PC-3 (cell line): Measurements from ENCODE around the gene SCAP. TPM values are rescaled to one million over a fixed set of nuclear protein-coding genes. Genes with fewer than 3 reads are reported as not detected.

Experiments
- ATAC-seq: fragments of 200-7000 bp; cut with Tn5 transposase; 2 replicates; pipeline ENCODE4 v1.9.1; 2020; ENCODE audit warnings: mild to moderate bottlenecking, moderate library complexity
- BruUV-seq: library from RNA; stranded (reverse); fragments of 400-500 nt; replicated peaks from 2 replicates; lab custom pipeline; 2021; lab: Mats Ljungman, UMichigan
- CTCF ChIA-PET: fragments of 300-600 bp; sonication (Branson Sonifier 250); formaldehyde crosslinking; loops from one replicate; lab custom pipeline; 2022; ENCODE audit warnings: antibody characterized with exemption; lab: Charles Lee
- POLR2A ChIA-PET: fragments of 300-600 bp; sonication (Branson Sonifier 250); formaldehyde crosslinking; loops from one replicate; lab custom pipeline; 2022; ENCODE audit warnings: antibody characterized with exemption; ENCODE audit not compliant: unreplicated experiment; lab: Charles Lee
- DNase-seq: peaks from one replicate; pipeline ENCODE4 v3.0.0-alpha.2; 2015
- H2AFZ ChIP-seq: fragments of 300-600 bp; sonication (generic); 2 replicates; pipeline ENCODE4 v1.6.0; 2016; ENCODE audit warnings: antibody characterized with exemption, low read length
- H3F3A ChIP-seq: fragments of 300-600 bp; sonication (generic); one replicate; pipeline ENCODE4 v1.6.0; 2017; ENCODE audit warnings: antibody characterized with exemption, low read length, control low read depth, mild to moderate bottlenecking; ENCODE audit not compliant: unreplicated experiment
- H3K27ac ChIP-seq: fragments of 300-600 bp; sonication (generic); 2 replicates; pipeline ENCODE4 v1.5.1; 2016; ENCODE audit warnings: mild to moderate bottlenecking, low read length
- H3K27me3 ChIP-seq: fragments of 300-600 bp; sonication (generic); 2 replicates; pipeline ENCODE4 v1.6.1; 2016; ENCODE audit warnings: low read length, mixed read lengths
- H3K36me3 ChIP-seq: fragments of 300-600 bp; sonication (generic); 2 replicates; pipeline ENCODE4 v1.6.1; 2016; ENCODE audit warnings: low read depth, mixed run types, low read length, mixed read lengths
- H3K4me1 ChIP-seq: fragments of 300-600 bp; sonication (generic); 2 replicates; pipeline ENCODE4 v1.5.1; 2016; ENCODE audit warnings: low read length; ENCODE audit not compliant: insufficient read depth
- H3K4me2 ChIP-seq: fragments of 300-600 bp; sonication (generic); 2 replicates; pipeline ENCODE4 v1.6.0; 2016; ENCODE audit warnings: low read length
- H3K4me3 ChIP-seq: fragments of 300-600 bp; sonication (generic); 2 replicates; pipeline ENCODE4 v1.5.1; 2016; ENCODE audit warnings: mild to moderate bottlenecking, low read length, mixed read lengths
- H3K79me2 ChIP-seq: fragments of 300-600 bp; sonication (generic); 2 replicates; pipeline ENCODE4 v1.6.1; 2017; ENCODE audit warnings: low read length, mixed read lengths
- H3K9ac ChIP-seq: fragments of 300-600 bp; sonication (generic); 2 replicates; pipeline ENCODE4 v1.6.0; 2016; ENCODE audit warnings: mild to moderate bottlenecking, low read length
- H3K9me2 ChIP-seq: fragments of 300-600 bp; sonication (generic); replicated peaks from 2 replicates; pipeline ENCODE4 v1.6.1; 2016; ENCODE audit warnings: mixed run types, low read length, mixed read lengths
- H3K9me3 ChIP-seq: fragments of 300-600 bp; sonication (generic); 2 replicates; pipeline ENCODE4 v1.6.1; 2016; ENCODE audit warnings: low read length, mixed read lengths
- H4K20me1 ChIP-seq: fragments of 300-600 bp; sonication (generic); 2 replicates; pipeline ENCODE4 v1.6.1; 2016; ENCODE audit warnings: low read length, mixed read lengths
- CTCF ChIP-seq: fragments of 300-600 bp; sonication (generic); conservative IDR thresholded peaks from 2 replicates; pipeline ENCODE4 v1.5.1; 2017; ENCODE audit warnings: antibody characterized with exemption, low read depth, mild to moderate bottlenecking, low read length
- EZH2 ChIP-seq: fragments of 300-600 bp; sonication (generic); IDR thresholded peaks from one replicate; pipeline ENCODE4 v1.6.1; 2017; ENCODE audit warnings: antibody characterized with exemption, mild to moderate bottlenecking, low read length; ENCODE audit not compliant: unreplicated experiment
- EZH2phosphoT487 ChIP-seq: fragments of 300-600 bp; sonication (generic); IDR thresholded peaks from 2 replicates; pipeline ENCODE4 v1.6.1; 2018; ENCODE audit warnings: mild to moderate bottlenecking, antibody characterized with exemption, low read length, borderline replicate concordance
- intact Hi-C: fragments of 100-400 bp; cut with micrococcal nuclease; formaldehyde crosslinking; loops from 2 replicates; pipeline ENCODE4 v1.9.0; 2023
- total RNA-seq: library from RNA; depleted of rRNA; stranded (reverse); fragments of >200 nt; gene quantifications from 2 replicates; pipeline ENCODE4 v1.2.3, GENCODE V29; 2014

SCAP gene
- total RNA-seq, 1 experiment from 2014 or later, result 84.7 TPM

GRCh38 chr3:47411696-47412452, 63.9 kb downstream of the SCAP start:
- no peak overlapping the region for H3K9ac ChIP-seq
- ChIA-PET CTCF (no interaction called here), POLR2A (no interaction called here)
- H3K27ac ChIP-seq, result no peak overlapping the region
- no peaks in the 10 kb centered on the region for H3K9me3 ChIP-seq
- no peaks in the 10 kb centered on the region for H3K27me3 ChIP-seq
- H3K9me2 ChIP-seq, result no peaks in the 10 kb centered on the region
- H2AFZ ChIP-seq, result no peak overlapping the region
- ATAC-seq (no peak), DNase-seq (no peak)
- H3K4me2 ChIP-seq, result no peak overlapping the region
- BruUV-seq, result no TSS peak
- H3K79me2 ChIP-seq, result no peaks in the 10 kb centered on the region
- intact Hi-C loops, result no loop called here
- no peaks in the 10 kb centered on the region for H3F3A ChIP-seq
- no peak overlapping the region for H3K4me3 ChIP-seq
- H3K36me3 ChIP-seq, result peaks cover 41% of the 10 kb centered on the region
- no peak for TF ChIP-seq CTCF
- no peak for TF ChIP-seq EZH2phosphoT487
- TF ChIP-seq EZH2, result no peak
- no peaks in the 10 kb centered on the region for H4K20me1 ChIP-seq
- H3K4me1 ChIP-seq, result no peaks in the 10 kb centered on the region

- TF ChIP-seq EZH2phosphoT487 (no peak), EZH2 (no peak), CTCF (no peak)
- intact Hi-C loops, result no loop called here
- DNase-seq, result no peak
- Histone ChIP-seq H3K27ac (no peak overlapping the region), H2AFZ (no peak overlapping the region), H3F3A (no peaks in the 10 kb centered on the region), H3K9ac (no peak overlapping the region), H3K4me1 (no peaks in the 10 kb centered on the region), H3K27me3 (no peaks in the 10 kb centered on the region), H3K4me3 (no peak overlapping the region), H3K9me2 (no peaks in the 10 kb centered on the region), H3K9me3 (no peaks in the 10 kb centered on the region), H3K79me2 (no peaks in the 10 kb centered on the region), H3K36me3 (peaks cover 41% of the 10 kb centered on the region), H3K4me2 (no peak overlapping the region), H4K20me1 (no peaks in the 10 kb centered on the region)
- CTCF ChIA-PET, result no interaction called here
- no TSS peak for BruUV-seq
- ATAC-seq, result no peak
- POLR2A ChIA-PET, result no interaction called here
Measured at GRCh38 chr3:47410801-47411646, 64.7 kb downstream of the SCAP start.

- H3K9me2 ChIP-seq, result no peaks in the 10 kb centered on the region
- TF ChIP-seq CTCF, result no peak
- no peak for TF ChIP-seq EZH2
- no peak for TF ChIP-seq EZH2phosphoT487
- no peaks in the 10 kb centered on the region for H3K79me2 ChIP-seq
- no peak overlapping the region for H3K27ac ChIP-seq
- intact Hi-C loops, result no loop called here
- no peak overlapping the region for H3K4me3 ChIP-seq
- no peaks in the 10 kb centered on the region for H3K27me3 ChIP-seq
- no peaks in the 10 kb centered on the region for H3K9me3 ChIP-seq
- H3K4me2 ChIP-seq, result no peak overlapping the region
- DNase-seq (no peak), ATAC-seq (no peak)
- H3K4me1 ChIP-seq, result no peaks in the 10 kb centered on the region
- H3F3A ChIP-seq, result no peaks in the 10 kb centered on the region
- H4K20me1 ChIP-seq, result no peaks in the 10 kb centered on the region
- ChIA-PET CTCF (no interaction called here), POLR2A (no interaction called here)
- H2AFZ ChIP-seq, result no peak overlapping the region
- no TSS peak for BruUV-seq
- H3K9ac ChIP-seq, result no peak overlapping the region
- peaks cover 46% of the 10 kb centered on the region for H3K36me3 ChIP-seq
Measured at GRCh38 chr3:47410417-47410720, 65.4 kb downstream of the SCAP start.
